ENCODE results near the gene DOK5.

- no peak for TF ChIP-seq GABPB2 (CRISPR knock-in tag; conservative IDR thresholded peaks at IDR 0.05)
- no peak for TF ChIP-seq CTCF (IDR thresholded peaks at IDR 0.05 in 2 of 3, conservative IDR thresholded peaks at IDR 0.05 in 1 of 3; ENCODE audit: insufficient read depth in 2 of 3, low read depth in 1 of 3, low read length in 3 of 3)
- TF ChIP-seq ZBTB17 (CRISPR knock-in tag; IDR thresholded peaks at IDR 0.05) = no peak
- no peak for TF ChIP-seq SMARCC2 (IDR thresholded peaks at IDR 0.05; ENCODE audit: low read depth)
- TF ChIP-seq MCM3 (IDR thresholded peaks at IDR 0.05) = no peak
Measured at GRCh38 chr20:54481442-54481841, 6.0 kb downstream of the DOK5 start.

Data from K562 (cell line).